ENCODE data around the gene CAPNS1.

- TF ChIP-seq CTCF (IDR thresholded peaks at IDR 0.05; ENCODE audit: insufficient read depth, low read length, poor library complexity, severe bottlenecking) (no peak), EZH2phosphoT487 (conservative IDR thresholded peaks at IDR 0.05; ENCODE audit: low read length) (no peak)
These were observed 605 bp downstream of the CAPNS1 start for GRCh38 chr19:36140304-36141038.
